Vagina (tissue), 2 donors: ENCODE data around the gene ENTHD1. TPM values are rescaled to one million over a fixed set of nuclear protein-coding genes. Genes with fewer than 3 reads are reported as not detected.

Experiments
- DNase-seq, 2 donors: peaks; one replicate each; pipeline ENCODE4 v3.0.0-alpha.2; 2017; ENCODE audit errors: extremely low spot score in 2 of 2
- H3K27ac ChIP-seq: fragments of 200-600 bp; sonication (generic); one replicate; pipeline ENCODE4 v1.5.1; 2019
- H3K27me3 ChIP-seq: fragments of 200-600 bp; sonication (generic); one replicate; pipeline ENCODE4 v1.5.1; 2019
- H3K36me3 ChIP-seq, 2 donors: fragments of 200-600 bp; sonication (generic); one replicate each; pipeline ENCODE4 v1.5.1; 2017 to 2019
- H3K4me1 ChIP-seq: fragments of 200-600 bp; sonication (generic); one replicate; pipeline ENCODE4 v1.5.1; 2019
- H3K4me3 ChIP-seq, 2 donors: fragments of 200-600 bp; sonication (generic); 1 replicate in 1 of 2; 2 replicates in 1 of 2; pipeline ENCODE4 v1.5.1; 2016 to 2019
- H3K9me3 ChIP-seq: fragments of 200-600 bp; sonication (generic); one replicate; pipeline ENCODE4 v1.5.1; 2019
- POLR2A ChIP-seq, 2 donors: fragments of 450-650 bp; IDR thresholded peaks; one replicate each; pipeline ENCODE4 v1.6.1; 2017; ENCODE audit warnings: antibody characterized with exemption in 2 of 2, mild to moderate bottlenecking in 2 of 2, moderate library complexity in 2 of 2
- POLR2AphosphoS5 ChIP-seq, 2 donors: sonication (generic); formaldehyde crosslinking; IDR thresholded peaks; one replicate each; pipeline ENCODE4 v1.9.0; 2017; ENCODE audit warnings: antibody characterized with exemption in 2 of 2, mild to moderate bottlenecking in 2 of 2, low read depth in 1 of 2; ENCODE audit not compliant: insufficient read depth in 1 of 2
- intact Hi-C: fragments of 100-400 bp; cut with DNase I; formaldehyde crosslinking; loops from one replicate; pipeline ENCODE4 v1.15.1; 2023
- total RNA-seq: library from RNA; depleted of rRNA; stranded (reverse); fragments of >200 nt; gene quantifications from one replicate; pipeline ENCODE4 v1.2.3, GENCODE V29; 2016
- TF ChIP-seq, protein P1 (sequence below), 3 experiments: fragments of 450-650 bp in 2 of 3; fragments of 200-600 bp in 1 of 3; sonication (generic) in 1 of 3; IDR thresholded peaks; one replicate each; pipeline ENCODE4 v1.5.1; 2017 to 2019; ENCODE audit warnings: antibody characterized with exemption in 3 of 3, mild to moderate bottlenecking in 2 of 3, moderate library complexity in 2 of 3

The ENTHD1 gene
- total RNA-seq, 1 donor from 2014 or later: not detected

DNA sequence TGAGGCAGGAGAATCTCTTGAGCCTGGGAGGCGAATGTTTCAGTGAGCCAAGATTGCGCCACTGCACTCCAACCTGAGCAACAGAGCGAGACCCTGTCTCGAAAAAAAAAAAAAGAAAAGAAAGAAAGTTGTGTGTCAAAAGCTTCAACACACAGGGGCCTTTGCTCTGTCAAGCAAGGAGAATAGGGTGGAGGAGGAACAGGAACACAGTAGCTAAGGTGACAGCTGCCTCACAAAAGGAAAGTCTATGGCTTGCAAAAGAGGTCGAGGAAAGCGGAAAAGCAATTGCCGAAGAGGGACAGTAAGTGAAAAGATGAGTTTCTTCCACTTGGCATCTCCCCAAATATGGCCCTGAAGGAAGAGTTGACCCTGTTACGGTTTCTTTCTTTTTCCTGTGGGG lies 40.2 kb upstream of the ENTHD1 start:
- no peaks in the 10 kb centered on the region for H3K27me3 ChIP-seq
- TF ChIP-seq, protein P1, sequence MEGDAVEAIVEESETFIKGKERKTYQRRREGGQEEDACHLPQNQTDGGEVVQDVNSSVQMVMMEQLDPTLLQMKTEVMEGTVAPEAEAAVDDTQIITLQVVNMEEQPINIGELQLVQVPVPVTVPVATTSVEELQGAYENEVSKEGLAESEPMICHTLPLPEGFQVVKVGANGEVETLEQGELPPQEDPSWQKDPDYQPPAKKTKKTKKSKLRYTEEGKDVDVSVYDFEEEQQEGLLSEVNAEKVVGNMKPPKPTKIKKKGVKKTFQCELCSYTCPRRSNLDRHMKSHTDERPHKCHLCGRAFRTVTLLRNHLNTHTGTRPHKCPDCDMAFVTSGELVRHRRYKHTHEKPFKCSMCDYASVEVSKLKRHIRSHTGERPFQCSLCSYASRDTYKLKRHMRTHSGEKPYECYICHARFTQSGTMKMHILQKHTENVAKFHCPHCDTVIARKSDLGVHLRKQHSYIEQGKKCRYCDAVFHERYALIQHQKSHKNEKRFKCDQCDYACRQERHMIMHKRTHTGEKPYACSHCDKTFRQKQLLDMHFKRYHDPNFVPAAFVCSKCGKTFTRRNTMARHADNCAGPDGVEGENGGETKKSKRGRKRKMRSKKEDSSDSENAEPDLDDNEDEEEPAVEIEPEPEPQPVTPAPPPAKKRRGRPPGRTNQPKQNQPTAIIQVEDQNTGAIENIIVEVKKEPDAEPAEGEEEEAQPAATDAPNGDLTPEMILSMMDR (IDR thresholded peaks at IDR 0.05): no peak
- TF ChIP-seq POLR2A (IDR thresholded peaks at IDR 0.05): no peak

DNA sequence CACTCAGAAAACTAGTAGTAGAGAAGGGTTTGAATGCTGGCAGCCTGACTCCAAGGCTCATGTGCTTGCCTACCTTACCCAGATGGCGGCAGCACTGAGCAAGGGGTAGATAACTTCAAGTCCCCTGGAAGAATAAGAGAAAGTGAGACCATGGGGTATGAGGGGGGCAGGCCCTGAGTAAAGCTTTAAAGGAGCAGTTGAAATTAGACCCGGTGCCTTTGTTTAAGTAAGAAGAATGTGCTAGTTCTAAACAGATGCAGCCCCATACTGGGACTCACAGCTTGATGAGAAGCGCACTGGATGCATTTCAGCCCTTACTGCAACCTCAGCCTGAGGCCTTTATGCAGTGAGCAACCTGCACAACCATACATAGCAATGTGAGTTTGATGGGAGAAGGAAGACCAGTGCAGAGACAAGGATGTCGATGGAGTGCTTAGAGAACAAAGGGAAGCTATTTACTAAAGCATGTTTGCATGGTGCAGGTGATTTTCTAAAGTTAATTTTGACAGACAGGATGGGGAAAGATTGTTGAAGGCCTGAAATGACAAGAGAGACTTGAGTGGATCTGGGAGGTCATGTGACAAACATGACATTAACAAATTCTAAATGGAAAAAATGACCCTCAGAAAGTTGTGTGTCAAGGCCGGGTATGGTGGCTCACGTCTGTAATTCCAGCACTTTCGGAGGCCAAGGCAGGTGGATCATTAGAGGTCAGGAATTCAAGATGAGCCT lies 39.5 kb upstream of the ENTHD1 start:
- no peak for DNase-seq
- H3K4me1 ChIP-seq: no peaks in the 10 kb centered on the region
- H3K36me3 ChIP-seq: no peaks in the 10 kb centered on the region
- no peak overlapping the region for H3K4me3 ChIP-seq
- no peaks in the 10 kb centered on the region for H3K27me3 ChIP-seq
- H3K9me3 ChIP-seq: no peaks in the 10 kb centered on the region
- no peak for TF ChIP-seq POLR2AphosphoS5 (IDR thresholded peaks at IDR 0.05; ENCODE audit: insufficient read depth in 1 of 2, low read depth in 1 of 2)
- no peak overlapping the region for H3K27ac ChIP-seq
- intact Hi-C loops: no loop called here

More for the DNA sequence above, 40.2 kb upstream of the ENTHD1 start:
- H3K36me3 ChIP-seq: no peaks in the 10 kb centered on the region
- H3K27ac ChIP-seq: no peak overlapping the region
- no peaks in the 10 kb centered on the region for H3K4me1 ChIP-seq
- intact Hi-C loops: no loop called here
- no peak overlapping the region for H3K4me3 ChIP-seq
- no peaks in the 10 kb centered on the region for H3K9me3 ChIP-seq
- no peak for DNase-seq

DNA sequence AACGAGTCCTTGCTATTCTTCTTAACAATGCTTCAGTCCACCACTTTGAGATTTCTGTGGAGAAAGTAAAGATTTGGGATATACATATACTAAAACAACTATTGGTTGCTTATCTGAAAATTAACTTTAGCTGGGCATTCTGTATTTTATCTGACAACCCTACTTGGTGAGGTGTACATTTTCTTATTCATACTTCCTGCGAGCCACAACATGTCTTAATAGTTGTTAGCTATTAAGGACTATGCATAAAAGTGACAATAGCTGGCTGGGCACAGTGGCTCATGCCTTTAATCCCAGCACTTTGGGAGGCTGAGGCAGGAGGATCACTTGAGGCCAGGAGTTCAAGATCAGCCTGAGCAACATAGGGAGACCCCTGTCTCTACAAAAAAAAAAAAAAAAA lies 38.6 kb upstream of the ENTHD1 start:
- no peaks in the 10 kb centered on the region for H3K36me3 ChIP-seq
- intact Hi-C loops: no loop called here
- no peaks in the 10 kb centered on the region for H3K9me3 ChIP-seq
- H3K27me3 ChIP-seq: no peaks in the 10 kb centered on the region
- H3K4me3 ChIP-seq: no peak overlapping the region
- no peaks in the 10 kb centered on the region for H3K4me1 ChIP-seq
- TF ChIP-seq POLR2AphosphoS5 (IDR thresholded peaks at IDR 0.05; ENCODE audit: insufficient read depth in 1 of 2, low read depth in 1 of 2) (no peak), POLR2A (IDR thresholded peaks at IDR 0.05) (no peak)
- TF ChIP-seq, protein P1 (IDR thresholded peaks at IDR 0.05): no peak
- no peak overlapping the region for H3K27ac ChIP-seq
- no peak for DNase-seq

DNA sequence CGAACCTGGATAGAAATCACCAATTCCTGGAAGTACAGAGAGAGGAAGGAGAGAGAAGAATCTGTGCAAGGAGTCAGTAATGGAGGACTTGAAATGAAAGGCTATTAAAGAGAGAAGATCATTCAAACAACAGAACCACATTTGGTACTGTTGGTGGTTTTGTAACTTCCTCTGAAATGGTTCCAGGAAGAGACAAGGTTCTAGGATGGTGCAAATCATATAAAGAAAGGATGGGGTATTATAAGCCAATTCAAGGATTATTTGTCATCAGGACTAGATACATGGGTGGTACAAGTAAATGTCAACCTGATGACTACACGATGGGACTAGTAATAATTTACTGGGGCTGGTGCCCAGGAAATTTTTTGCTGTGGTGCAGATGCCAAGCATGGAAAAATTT lies 37.7 kb upstream of the ENTHD1 start:
- Histone ChIP-seq H3K27me3 (no peaks in the 10 kb centered on the region), H3K9me3 (no peaks in the 10 kb centered on the region), H3K4me1 (no peaks in the 10 kb centered on the region), H3K4me3 (no peak overlapping the region), H3K36me3 (no peaks in the 10 kb centered on the region), H3K27ac (no peak overlapping the region)
- intact Hi-C loops: no loop called here
- TF ChIP-seq POLR2A (IDR thresholded peaks at IDR 0.05): no peak
- TF ChIP-seq, protein P1 (IDR thresholded peaks at IDR 0.05): no peak
- no peak for TF ChIP-seq POLR2AphosphoS5 (IDR thresholded peaks at IDR 0.05; ENCODE audit: insufficient read depth in 1 of 2, low read depth in 1 of 2)
- DNase-seq: no peak

DNA sequence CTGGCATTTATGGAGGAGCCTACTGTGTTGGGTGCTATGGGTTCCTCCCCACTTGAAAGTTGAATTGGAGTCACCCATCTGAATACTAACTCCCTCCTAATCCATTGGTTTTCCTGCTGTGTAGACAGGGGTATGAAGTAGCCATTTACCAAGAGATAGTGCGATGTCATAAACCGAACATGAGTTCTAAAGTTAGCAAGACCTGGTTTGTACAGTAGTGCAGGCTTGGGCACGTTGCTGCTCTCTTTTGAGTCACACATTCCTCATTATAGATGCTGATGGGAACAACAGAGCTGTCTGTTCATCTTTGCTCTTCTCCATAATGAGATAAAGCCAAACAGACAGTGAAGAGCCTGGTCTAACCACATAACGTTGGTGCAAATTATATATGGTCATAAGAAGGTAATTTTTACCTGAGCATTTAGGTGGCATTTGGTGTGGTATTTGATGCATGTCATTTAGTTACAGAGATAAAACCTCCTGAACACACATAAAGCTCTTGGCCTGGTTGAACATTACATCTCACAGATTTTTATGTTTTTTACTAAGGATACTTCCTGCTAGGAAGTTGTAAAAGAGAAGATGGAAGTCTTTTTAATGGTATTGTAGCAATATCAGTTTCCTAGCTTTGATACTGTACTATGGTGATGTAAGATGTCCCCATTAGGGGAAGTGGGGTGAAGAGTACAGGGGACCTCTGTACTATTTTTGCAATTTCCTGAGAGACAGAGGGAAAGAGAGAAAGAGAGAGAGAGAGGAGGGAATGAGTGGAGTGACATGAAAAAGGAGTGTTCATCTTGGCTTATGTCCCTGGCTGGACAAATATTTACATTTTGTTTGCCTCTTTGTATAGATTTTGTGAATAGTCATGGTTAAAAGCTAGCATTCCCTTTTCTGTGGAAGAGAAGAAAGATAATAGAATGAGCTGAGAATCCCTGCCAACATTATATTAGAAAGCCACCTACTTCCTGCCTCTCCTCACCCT lies 35.3 kb upstream of the ENTHD1 start:
- H3K4me3 ChIP-seq: no peak overlapping the region

More for the DNA sequence above, 35.3 kb upstream of the ENTHD1 start:
- intact Hi-C loops: no loop called here
- Histone ChIP-seq H3K27ac (no peak overlapping the region), H3K27me3 (no peaks in the 10 kb centered on the region), H3K4me1 (no peaks in the 10 kb centered on the region), H3K36me3 (no peaks in the 10 kb centered on the region), H3K9me3 (no peaks in the 10 kb centered on the region)
- DNase-seq: no peak
- TF ChIP-seq POLR2AphosphoS5 (IDR thresholded peaks at IDR 0.05; ENCODE audit: insufficient read depth in 1 of 2, low read depth in 1 of 2): no peak
- no peak for TF ChIP-seq POLR2A (IDR thresholded peaks at IDR 0.05)
- TF ChIP-seq, protein P1 (IDR thresholded peaks at IDR 0.05): no peak
